Activated gamma-delta T cell treated with anti-CD3 and anti-CD28 coated beads, Interleukin-2, amount 50 U/mL, for 16 hours (primary cell): Measurements from ENCODE around the gene LIN9.
"Not testable (repeated sequence)": the region's sequence is repeated elsewhere in the genome, so short reads cannot be mapped to it uniquely, and the experiment has no call there.

Experiments used
- DNase-seq: peaks from one replicate; pipeline ENCODE4 v3.0.0-alpha.2; 2020; ENCODE audit warnings: low read depth

Gene LIN9

GRCh38 chr1:226308723-226309397 is at the start of gene LIN9:
Gene LIN9, minus strand, starts transcription at chr1:226309164. Its CDS starts 25 bp downstream, at chr1:226309139.
- peak; percentile 88 for DNase-seq

- no peak for DNase-seq
These were observed 48.5 kb upstream of the LIN9 start for GRCh38 chr1:226357416-226357815.

DNA sequence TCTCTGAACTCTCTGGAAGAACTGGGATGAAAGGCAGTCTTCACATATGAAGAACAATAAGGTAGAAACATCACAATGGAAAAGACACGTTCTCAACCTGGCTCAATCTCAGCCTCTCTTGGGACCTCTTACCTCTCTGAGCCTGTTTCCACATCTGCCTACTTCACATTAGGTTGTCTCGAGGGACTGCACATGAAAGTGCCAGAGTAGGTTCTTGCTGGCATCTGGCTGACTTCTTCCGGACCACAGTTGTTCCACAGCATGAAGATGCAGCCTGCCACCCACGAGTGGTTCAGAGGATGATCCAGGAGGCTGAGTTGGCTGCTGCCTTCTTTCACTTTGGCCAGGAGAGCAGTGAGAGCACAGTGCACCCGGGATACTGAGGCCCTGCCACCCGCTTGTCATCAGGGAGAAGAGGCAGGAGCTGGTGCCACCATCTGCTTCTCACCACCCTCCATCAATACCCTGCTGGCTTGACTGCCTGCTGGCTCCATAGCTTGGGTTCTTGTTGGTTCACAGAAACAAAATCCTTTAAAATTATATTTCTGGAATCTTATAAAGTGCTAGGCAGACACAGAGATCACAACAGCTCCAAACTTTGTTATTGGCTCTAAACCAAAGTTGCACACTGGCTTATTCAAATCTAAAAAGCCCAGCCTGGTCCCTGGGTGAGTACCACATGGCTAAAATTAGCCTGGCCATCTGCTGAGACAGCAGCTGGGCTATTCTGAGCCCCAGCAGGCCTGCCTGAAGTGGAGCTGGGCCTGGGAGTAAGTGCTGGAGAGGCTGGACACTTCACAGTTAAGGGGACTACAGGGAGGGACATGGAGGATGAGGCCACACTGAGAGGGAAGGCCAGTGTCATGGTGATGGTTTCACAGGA is 46.9 kb upstream of the LIN9 start:
- DNase-seq: no peak

DNA sequence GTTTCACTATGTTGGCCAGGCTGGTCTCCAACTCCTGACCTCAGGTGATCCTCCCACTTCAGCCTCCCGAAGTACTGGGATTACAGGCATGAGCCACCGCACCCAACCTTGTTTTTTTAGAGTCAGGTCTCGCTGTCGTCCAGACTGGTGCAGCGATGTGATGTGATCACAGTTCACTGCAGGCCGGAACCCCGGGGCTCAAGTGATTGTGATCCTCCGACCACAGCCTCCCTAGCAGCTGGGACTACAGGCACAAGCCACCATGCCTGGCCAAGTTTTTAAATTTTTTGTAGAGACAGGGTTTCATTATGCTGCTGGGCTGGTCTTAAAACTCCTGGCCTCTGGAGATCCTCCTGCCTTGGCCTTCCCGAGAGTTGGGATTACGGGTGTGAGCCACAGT is 46.1 kb upstream of the LIN9 start:
- no peak for DNase-seq

- no peak for DNase-seq
These were observed 44.9 kb upstream of the LIN9 start for GRCh38 chr1:226353698-226354525.

- DNase-seq: no peak
These were observed 42.7 kb upstream of the LIN9 start for GRCh38 chr1:226351709-226352108.

- no peak for DNase-seq
These were observed 41.5 kb upstream of the LIN9 start for GRCh38 chr1:226350519-226350865.

DNA sequence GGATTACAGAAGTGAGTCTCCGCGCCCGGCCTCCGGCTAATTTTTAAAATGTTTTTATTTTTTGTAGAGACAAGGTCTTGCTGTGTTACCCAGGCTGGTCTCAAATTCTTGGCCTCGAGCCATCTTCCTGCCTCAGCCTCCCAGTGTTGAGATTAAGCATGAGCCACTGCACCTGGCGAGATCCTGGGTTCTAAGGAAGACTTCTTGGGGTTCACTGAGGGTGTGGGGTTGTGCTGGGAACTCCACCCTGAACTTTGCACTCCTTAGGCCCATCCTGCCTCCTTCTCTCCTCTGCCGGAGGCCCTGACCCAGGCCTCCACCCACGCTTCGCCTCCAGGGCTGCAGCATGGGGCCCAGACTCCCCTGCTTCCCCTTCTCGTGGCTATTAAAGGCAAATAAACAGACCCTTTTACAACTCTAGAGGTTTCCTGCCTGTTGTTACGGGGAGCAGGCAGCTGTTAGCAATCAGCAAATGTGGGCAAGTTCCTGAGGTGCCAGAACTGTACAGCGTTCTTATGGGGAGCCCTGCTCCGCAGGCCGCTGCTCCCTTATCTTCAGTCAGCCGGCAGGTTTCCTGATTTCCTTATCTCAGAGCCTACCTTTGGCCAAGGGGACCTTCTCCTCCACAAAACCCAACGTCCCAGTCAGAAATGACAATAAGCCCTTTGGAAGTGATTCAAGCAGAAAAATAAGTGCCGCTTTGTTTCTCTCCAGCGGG is 41.0 kb upstream of the LIN9 start:
- no peak for DNase-seq

- DNase-seq: no peak
These were observed 40.1 kb upstream of the LIN9 start for GRCh38 chr1:226349081-226349480.

DNA sequence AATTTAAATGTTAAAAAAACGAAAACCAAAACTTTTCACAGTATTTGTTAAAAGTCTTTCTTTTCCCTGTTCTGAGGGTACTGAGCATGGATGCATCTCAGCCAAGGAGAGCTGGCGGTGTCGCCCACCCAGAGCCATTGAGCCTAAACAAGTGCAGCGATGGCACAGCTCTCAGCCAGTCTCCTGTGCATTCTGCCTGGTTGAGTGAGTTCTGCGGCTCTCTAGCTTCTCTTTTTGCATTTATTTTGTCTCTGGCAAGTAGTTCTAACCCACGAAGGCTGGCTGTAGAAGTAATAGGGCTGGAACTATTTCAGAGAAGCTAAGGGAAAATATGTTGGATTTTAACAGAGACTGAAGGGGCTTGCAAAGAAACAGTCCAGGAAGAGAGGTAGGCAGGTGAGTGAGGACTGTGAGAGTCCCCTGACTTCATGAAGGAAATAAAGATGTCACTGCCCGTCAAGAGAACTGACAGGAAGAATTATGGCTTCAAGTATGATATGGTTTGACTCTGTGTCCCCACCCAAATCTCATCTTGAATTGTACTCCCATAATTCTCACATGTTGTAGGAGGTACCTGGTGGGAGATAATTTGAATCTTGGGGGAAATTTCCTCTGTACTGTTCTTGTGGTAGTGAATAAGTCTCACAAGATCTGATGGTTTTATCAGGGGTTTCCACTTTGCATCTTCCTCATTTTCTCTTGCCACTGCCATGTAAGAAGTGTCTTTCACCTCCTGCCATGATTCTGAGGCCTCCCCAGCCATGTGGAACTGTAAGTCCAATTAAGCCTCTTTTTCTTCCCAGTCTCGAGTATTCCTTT is 35.7 kb upstream of the LIN9 start:
- DNase-seq: no peak

GRCh38 chr1:226342656-226343055 is 33.7 kb upstream of the LIN9 start:
- DNase-seq: no peak

DNA sequence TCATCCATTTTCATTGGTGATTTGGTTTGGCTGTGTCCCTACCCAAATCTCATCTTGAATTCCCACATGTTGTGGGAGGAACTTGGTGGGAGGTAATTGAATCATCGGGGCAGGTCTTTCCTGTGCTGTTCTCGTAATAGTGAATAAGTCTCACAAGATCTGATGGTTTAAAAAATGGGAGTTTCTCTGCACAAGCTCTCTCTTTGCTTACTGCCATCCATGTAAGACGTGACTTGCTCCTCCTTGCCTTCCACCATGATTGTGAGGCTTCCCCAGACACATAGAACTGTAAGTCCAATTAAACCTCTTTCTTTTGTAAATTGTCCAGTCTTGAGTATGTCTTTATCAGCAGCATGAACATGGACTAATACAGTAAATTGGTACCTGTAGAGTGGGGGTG is 31.1 kb upstream of the LIN9 start:
- not testable (repeated sequence) for DNase-seq

DNA sequence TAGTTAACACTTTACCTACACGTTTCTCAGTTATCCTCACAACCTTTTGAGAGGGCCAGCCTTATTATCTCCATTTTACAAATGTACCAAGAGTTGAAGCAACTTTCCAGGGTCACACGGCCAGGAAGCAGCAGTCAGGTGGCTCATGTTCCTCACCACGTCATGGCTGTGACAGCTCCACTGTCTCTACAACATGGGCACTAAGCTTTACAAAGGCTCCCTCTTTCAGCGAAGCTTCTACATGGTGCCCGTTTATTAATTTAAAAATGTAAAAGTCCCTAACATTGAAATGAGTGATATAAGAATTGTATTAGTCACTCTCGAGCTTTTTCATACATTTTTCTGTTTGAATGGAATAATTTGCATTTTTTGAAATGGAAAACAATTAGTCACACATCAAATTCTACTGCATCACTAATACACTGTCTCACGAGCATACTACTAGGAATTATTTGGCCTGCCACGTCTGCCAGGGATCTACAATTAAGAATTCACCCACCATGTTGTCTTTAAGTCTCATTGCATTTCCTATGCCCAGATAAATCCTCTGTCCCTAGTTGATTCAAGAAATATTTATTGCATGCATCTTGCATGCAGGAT is 28.4 kb upstream of the LIN9 start:
- DNase-seq: no peak

GRCh38 chr1:226335661-226336060 is 26.7 kb upstream of the LIN9 start:
- DNase-seq: no peak

DNA sequence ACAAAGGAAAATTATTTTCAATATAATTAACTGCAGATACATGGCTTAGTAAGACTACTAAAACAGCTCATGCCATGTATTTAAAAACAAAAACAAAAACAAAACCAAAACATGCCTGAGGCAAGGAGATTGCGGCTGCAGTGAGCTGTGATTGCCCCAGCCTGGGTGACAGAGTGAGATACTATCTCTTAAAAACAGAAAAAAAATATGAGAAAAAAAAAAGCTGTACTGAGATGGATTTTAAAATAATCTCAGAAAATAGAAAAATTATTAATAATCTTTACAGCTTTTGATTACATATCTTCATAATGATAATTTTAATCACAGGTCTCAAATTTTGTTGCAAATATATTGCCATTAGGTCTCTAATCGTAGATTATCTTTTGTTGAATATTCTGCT is 24.0 kb upstream of the LIN9 start:
- DNase-seq: no peak

- DNase-seq: no peak
These were observed 20.3 kb upstream of the LIN9 start for GRCh38 chr1:226329237-226329636.

- DNase-seq: no peak
These were observed 18.8 kb upstream of the LIN9 start for GRCh38 chr1:226327761-226328162.

- no peak for DNase-seq
These were observed 16.2 kb upstream of the LIN9 start for GRCh38 chr1:226325178-226325577.

DNA sequence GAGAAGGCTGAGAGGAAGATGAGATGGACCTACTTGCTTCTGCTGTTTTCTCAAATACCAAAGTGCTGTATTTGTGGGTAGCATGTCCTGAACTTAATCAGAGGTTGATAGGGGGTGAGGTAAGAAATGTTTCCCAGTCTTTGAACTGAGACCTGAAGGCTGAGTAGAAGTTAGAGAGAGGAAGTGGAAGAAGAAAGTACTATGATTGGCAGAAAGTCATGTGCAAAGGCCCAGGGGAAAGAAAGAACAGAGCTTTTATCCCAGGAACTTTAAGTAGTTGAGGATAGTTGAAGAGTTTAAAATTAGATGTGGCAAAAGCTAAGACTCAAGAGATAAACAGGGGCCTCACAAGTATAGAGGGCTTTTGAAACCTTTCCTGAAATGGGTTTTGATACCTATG is 15.5 kb upstream of the LIN9 start:
- no peak for DNase-seq

DNA sequence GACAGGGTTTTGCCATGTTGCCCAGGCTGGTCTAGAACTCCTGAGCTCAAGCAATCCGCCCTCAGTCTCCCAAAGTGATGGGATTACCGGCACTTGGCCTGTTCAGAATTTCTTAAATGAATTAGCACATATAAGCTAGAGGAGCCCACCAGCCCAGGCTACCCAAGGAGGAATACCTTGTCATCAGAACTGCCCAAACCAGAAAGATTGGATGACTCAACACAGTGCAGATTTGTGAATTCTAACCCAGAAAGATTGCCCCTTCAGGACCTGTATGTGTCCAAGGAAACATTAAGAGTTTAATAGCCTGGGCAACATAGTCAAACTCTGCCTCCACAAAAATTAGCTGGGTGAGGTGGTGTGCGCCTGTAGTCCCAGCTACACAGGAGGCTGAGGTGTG is 14.0 kb upstream of the LIN9 start:
- no peak for DNase-seq

- DNase-seq: no peak
These were observed 12.0 kb upstream of the LIN9 start for GRCh38 chr1:226320930-226321329.
